ENCODE data around the gene UMAD1.

UMAD1 gene

GRCh38 chr7:7664291-7664690, 23.7 kb downstream of the UMAD1 start:
- H3K4me3 ChIP-seq (ENCODE audit: low read depth, low read length), result no peak overlapping the region
- DNase-seq (ENCODE audit: low read depth), result no peak
- TF ChIP-seq CTCF (IDR thresholded peaks at IDR 0.05; ENCODE audit: control insufficient read depth, extremely low read depth, insufficient read depth), result no peak

- no peak for TF ChIP-seq CTCF (IDR thresholded peaks at IDR 0.05; ENCODE audit: control insufficient read depth, extremely low read depth, insufficient read depth)
- no peak overlapping the region for H3K4me3 ChIP-seq (ENCODE audit: low read depth, low read length)
- DNase-seq (ENCODE audit: low read depth), result no peak
Observed at GRCh38 chr7:7665031-7665430, 24.5 kb downstream of the UMAD1 start.

GRCh38 chr7:7667187-7667586, 26.6 kb downstream of the UMAD1 start:
- no peak overlapping the region for H3K4me3 ChIP-seq (ENCODE audit: low read depth, low read length)
- DNase-seq (ENCODE audit: low read depth), result no peak
- TF ChIP-seq CTCF (IDR thresholded peaks at IDR 0.05; ENCODE audit: control insufficient read depth, extremely low read depth, insufficient read depth), result no peak

- TF ChIP-seq CTCF (IDR thresholded peaks at IDR 0.05; ENCODE audit: control insufficient read depth, extremely low read depth, insufficient read depth), result no peak
- DNase-seq (ENCODE audit: low read depth), result no peak
- H3K4me3 ChIP-seq (ENCODE audit: low read depth, low read length), result no peak overlapping the region
Observed at GRCh38 chr7:7668706-7669105, 28.2 kb downstream of the UMAD1 start.

- TF ChIP-seq CTCF (IDR thresholded peaks at IDR 0.05; ENCODE audit: control insufficient read depth, extremely low read depth, insufficient read depth), result no peak
- DNase-seq (ENCODE audit: low read depth), result no peak
- H3K4me3 ChIP-seq (ENCODE audit: low read depth, low read length), result no peak overlapping the region
Observed at GRCh38 chr7:7670490-7670889, 29.9 kb downstream of the UMAD1 start.

- no peak for DNase-seq (ENCODE audit: low read depth)
- H3K4me3 ChIP-seq (ENCODE audit: low read depth, low read length), result no peak overlapping the region
- TF ChIP-seq CTCF (IDR thresholded peaks at IDR 0.05; ENCODE audit: control insufficient read depth, extremely low read depth, insufficient read depth), result no peak
Observed at GRCh38 chr7:7671361-7671760, 30.8 kb downstream of the UMAD1 start.

GRCh38 chr7:7672545-7673239, 32.1 kb downstream of the UMAD1 start:
- no peak for TF ChIP-seq CTCF (IDR thresholded peaks at IDR 0.05; ENCODE audit: control insufficient read depth, extremely low read depth, insufficient read depth)
- no peak for DNase-seq (ENCODE audit: low read depth)
- H3K4me3 ChIP-seq (ENCODE audit: low read depth, low read length), result no peak overlapping the region

Data from LNCaP clone FGC (cell line).